Left forelimb (tissue), 1 donor: ENCODE measurements around the gene DHRS13.
"Not testable (repeated sequence)": the region's sequence is repeated elsewhere in the genome, so short reads cannot be mapped to it uniquely, and the experiment has no call there.

ENCODE experiments used
- DNase-seq: peaks from one replicate; pipeline ENCODE4 v3.0.0-alpha.2; 2018; ENCODE audit warnings: low spot score

DHRS13 gene

GRCh38 chr17:28858801-28859355 is 44.0 kb downstream of the DHRS13 start:
- no peak for DNase-seq

DNA sequence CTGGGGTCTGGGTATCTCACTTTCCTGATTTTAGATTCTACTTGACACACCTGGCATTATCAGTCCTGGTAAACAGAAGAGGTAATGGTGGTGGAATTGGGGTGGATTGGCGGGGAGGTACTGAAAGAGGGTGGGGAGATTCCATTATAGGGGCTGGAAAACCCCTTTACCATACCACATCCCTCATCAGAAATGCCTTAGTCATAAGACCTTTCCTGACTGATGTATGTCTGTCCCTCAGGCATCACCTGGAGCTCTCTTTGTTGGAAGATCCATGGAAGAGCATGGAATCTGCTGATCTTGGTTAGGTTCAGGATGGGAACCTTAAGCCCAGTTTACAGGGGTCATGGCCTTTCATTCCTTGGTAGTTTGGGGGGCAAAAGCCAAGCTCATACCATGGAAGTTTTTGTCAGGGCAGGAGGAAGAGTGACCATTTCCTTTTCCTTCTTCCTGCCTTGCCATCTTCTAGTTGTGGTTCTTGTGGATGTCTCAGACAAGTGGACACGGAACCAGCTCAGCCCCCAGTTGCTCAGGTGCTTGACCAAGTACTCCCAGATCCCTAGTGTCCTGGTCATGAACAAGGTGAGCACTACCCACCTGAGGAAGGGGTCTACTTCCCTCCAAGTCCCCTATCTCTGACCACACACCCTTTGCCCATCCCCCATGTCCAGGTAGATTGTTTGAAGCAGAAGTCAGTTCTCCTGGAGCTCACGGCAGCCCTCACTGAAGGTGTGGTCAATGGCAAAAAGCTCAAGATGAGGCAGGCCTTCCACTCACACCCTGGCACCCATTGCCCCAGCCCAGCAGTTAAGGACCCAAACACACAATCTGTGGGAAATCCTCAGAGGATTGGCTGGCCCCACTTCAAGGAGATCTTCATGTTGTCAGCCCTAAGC is 44.7 kb downstream of the DHRS13 start:
- no peak for DNase-seq

DNA sequence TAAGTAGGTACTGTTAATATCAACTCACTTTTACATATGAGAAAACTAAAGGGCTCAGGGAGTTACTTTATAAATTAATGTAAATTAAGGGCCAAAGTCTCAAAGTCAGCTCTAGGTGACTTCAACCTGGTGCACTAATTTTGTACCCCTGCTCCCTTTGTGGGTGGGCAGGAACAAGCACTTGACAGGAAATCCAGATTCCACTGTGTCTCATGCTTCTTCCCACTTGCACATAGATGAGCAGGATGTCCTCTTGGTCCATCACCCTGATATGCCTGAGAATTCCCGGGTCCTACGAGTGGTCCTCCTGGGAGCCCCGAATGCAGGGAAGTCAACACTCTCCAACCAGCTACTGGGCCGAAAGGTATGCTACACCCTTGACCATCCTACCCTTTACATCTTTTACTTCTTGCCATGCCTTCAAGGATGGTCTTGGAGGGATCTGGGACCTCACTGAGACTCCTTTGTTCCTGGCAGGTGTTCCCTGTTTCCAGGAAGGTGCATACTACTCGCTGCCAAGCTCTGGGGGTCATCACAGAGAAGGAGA is 46.8 kb downstream of the DHRS13 start:
- no peak for DNase-seq

DNA sequence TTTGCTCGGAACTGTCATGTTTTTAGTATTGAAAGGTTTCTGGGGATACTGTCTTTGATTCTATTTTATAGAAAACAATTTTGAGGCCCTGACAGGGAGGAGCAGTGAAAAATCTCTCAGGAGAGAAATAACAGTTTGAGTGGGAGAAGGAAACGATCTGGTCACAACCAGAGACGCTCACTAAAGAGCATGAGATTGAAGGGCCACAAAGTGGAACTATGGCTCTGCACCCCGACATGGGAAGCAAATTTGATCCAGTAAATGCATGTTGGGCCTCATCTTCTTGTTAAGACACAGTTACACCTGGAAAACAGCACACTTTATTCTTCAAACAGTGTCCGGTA is 47.6 kb downstream of the DHRS13 start:
- DNase-seq, result no peak

- DNase-seq, result peak; percentile 89
These were observed 48.2 kb downstream of the DHRS13 start, which contains the start of gene ERAL1 for GRCh38 chr17:28854457-28855335. ERAL1 (plus strand) TSS chr17:28855016; CDS start chr17:28855035, 19 bp downstream.

GRCh38 chr17:28853295-28853694 is 49.6 kb downstream of the DHRS13 start:
- no peak for DNase-seq

- DNase-seq, result no peak
These were observed 53.6 kb downstream of the DHRS13 start for GRCh38 chr17:28849281-28849680.

DNA sequence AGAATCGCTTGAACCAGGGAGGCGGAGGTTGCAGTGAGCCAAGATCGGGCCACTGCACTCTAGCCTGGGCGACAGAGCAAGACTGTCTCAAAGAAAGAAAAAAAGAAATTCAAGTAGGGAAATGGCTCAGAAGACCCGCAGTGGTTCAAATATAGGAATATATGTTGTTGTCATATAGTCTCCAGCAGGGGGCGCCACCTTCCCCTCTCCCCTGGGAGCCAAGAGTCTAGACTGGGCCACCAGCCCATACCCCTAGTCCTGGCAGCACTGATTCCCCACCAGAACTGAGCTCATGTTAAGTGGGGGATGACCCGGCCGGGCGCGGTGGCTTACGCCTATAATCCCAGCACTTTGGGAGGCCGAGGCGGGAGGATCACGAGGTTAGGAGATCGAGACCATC is 54.2 kb downstream of the DHRS13 start:
- not testable (repeated sequence) for DNase-seq
